NCI-H82 treated with DMSO at 0.1 percent for 48 hours (cell line): ENCODE results near the gene LACTB.

Source experiments
- DNase-seq: peaks from one replicate; lab custom pipeline; 2025; ENCODE audit not compliant: unreplicated experiment; lab: John Stamatoyannopoulos, UW

Gene LACTB

GRCh38 chr15:63166219-63166618 lies 44.6 kb downstream of the LACTB start:
- DNase-seq = no peak

- no peak for DNase-seq
Measured at GRCh38 chr15:63169788-63170187, 48.1 kb downstream of the LACTB start.

- DNase-seq = no peak
Measured at GRCh38 chr15:63172376-63172775, 50.7 kb downstream of the LACTB start.

GRCh38 chr15:63172851-63173451 lies 51.3 kb downstream of the LACTB start:
- no peak for DNase-seq

GRCh38 chr15:63176302-63176701 lies 54.6 kb downstream of the LACTB start:
- DNase-seq = no peak

- no peak for DNase-seq
Measured at GRCh38 chr15:63178034-63178433, 56.4 kb downstream of the LACTB start.

- no peak for DNase-seq
Measured at GRCh38 chr15:63180746-63181145, 59.1 kb downstream of the LACTB start.

- DNase-seq = no peak
Measured at GRCh38 chr15:63181648-63182047, 60.0 kb downstream of the LACTB start.

- DNase-seq = no peak
Measured at GRCh38 chr15:63185206-63185605, 63.5 kb downstream of the LACTB start.

- no peak for DNase-seq
Measured at GRCh38 chr15:63186065-63186464, 64.4 kb downstream of the LACTB start.

- DNase-seq = no peak
Measured at GRCh38 chr15:63187589-63188226, 66.0 kb downstream of the LACTB start.

GRCh38 chr15:63188247-63188925 lies 66.7 kb downstream of the LACTB start:
- DNase-seq = no peak

GRCh38 chr15:63188926-63189871 lies 67.5 kb downstream of the LACTB start, which contains the start of gene RAB8B:
RAB8B (plus strand) TSS chr15:63189606; CDS start chr15:63189625, 19 bp downstream.
- DNase-seq = peak; percentile 89

- DNase-seq = no peak
Measured at GRCh38 chr15:63189941-63190768, 68.5 kb downstream of the LACTB start.

- DNase-seq = no peak
Measured at GRCh38 chr15:63190769-63191649, 69.3 kb downstream of the LACTB start.
